B cell (primary cell): ENCODE data around the gene POLH. TPM values are rescaled to one million over a fixed set of nuclear protein-coding genes. Genes with fewer than 3 reads are reported as not detected.

Experiments used
- ATAC-seq: fragments of 200-7000 bp; cut with Tn5 transposase; one replicate; pipeline ENCODE4 v1.10.0; 2021; ENCODE audit warnings: low read depth, mild to moderate bottlenecking, moderate number of reproducible peaks, moderate library complexity
- CTCF ChIA-PET: fragments of 350-600 bp; sonication (Branson Sonifier 250); formaldehyde crosslinking; loops from one replicate; lab custom pipeline; 2021; ENCODE audit warnings: antibody characterized with exemption, inconsistent platforms; lab: Charles Lee
- POLR2A ChIA-PET: fragments of 350-600 bp; sonication (Branson Sonifier 250); formaldehyde crosslinking; loops from one replicate; lab custom pipeline; 2021; ENCODE audit warnings: antibody characterized with exemption; lab: Charles Lee
- DNase-seq: peaks from one replicate; pipeline ENCODE4 v3.0.0; 2013
- H2AFZ ChIP-seq: 2 replicates; pipeline ENCODE4 v1.6.1; 2012; ENCODE audit warnings: mild to moderate bottlenecking, low read depth, low read length; ENCODE audit not compliant: insufficient read depth, poor library complexity, severe bottlenecking
- H3K27ac ChIP-seq, 2 donors: 1 replicate in 1 of 2; 2 replicates in 1 of 2; pipeline ENCODE4 v1.5.1; 2012 to 2013; ENCODE audit warnings: low read length in 2 of 2, mild to moderate bottlenecking in 2 of 2, moderate library complexity in 1 of 2
- H3K27me3 ChIP-seq, 4 experiments: fragments of 200-600 bp in 1 of 4; sonication (generic) in 1 of 4; replicated peaks in 1 of 4; 1 replicate in 2 of 4; 2 replicates in 2 of 4; pipeline versions ENCODE4 v1.6.1 to v1.7.0; 2013 to 2016; ENCODE audit warnings: low read length in 3 of 4, mild to moderate bottlenecking in 2 of 4, mixed read lengths in 1 of 4, moderate library complexity in 1 of 4; ENCODE audit not compliant: insufficient read depth in 4 of 4, control insufficient read depth in 3 of 4; ENCODE audit errors: control extremely low read depth in 1 of 4
- H3K36me3 ChIP-seq, 2 experiments: replicated peaks in 1 of 2; 1 replicate in 1 of 2; 2 replicates in 1 of 2; pipeline versions ENCODE4 v1.6.1 to v1.7.1; 2013; ENCODE audit warnings: low read length in 1 of 2; ENCODE audit not compliant: insufficient read depth in 2 of 2, control insufficient read depth in 1 of 2; ENCODE audit errors: control extremely low read depth in 1 of 2, extremely low read depth in 1 of 2
- H3K4me1 ChIP-seq, 2 donors: fragments of 200-600 bp in 1 of 2; sonication (generic) in 1 of 2; 1 replicate in 1 of 2; 2 replicates in 1 of 2; pipeline versions ENCODE4 v1.5.1 to v1.6.1; 2013 to 2017; ENCODE audit warnings: low read length in 2 of 2; ENCODE audit not compliant: control insufficient read depth in 2 of 2, insufficient read depth in 2 of 2
- H3K4me2 ChIP-seq: replicated peaks from 2 replicates; pipeline ENCODE3; 2012; ENCODE audit warnings: mild to moderate bottlenecking, low read depth, low read length; ENCODE audit not compliant: poor library complexity, severe bottlenecking
- H3K4me3 ChIP-seq, 5 experiments: fragments of 200-600 bp in 1 of 5; sonication (generic) in 1 of 5; 1 replicate in 3 of 5; 2 replicates in 2 of 5; pipeline versions ENCODE4 v1.5.1 to v1.7.0; 2011 to 2016; ENCODE audit warnings: low read length in 4 of 5, mild to moderate bottlenecking in 4 of 5, low read depth in 2 of 5, control low read depth in 1 of 5, moderate library complexity in 1 of 5; ENCODE audit not compliant: insufficient read depth in 1 of 5; ENCODE audit errors: control extremely low read depth in 1 of 5, extremely low read depth in 1 of 5
- H3K79me2 ChIP-seq: fragments of 200-600 bp; sonication (generic); one replicate; pipeline ENCODE4 v1.6.0; 2016; ENCODE audit warnings: low read length; ENCODE audit not compliant: control insufficient read depth, insufficient read depth
- H3K9ac ChIP-seq: fragments of 200-600 bp; sonication (generic); 2 replicates; pipeline ENCODE4 v1.6.1; 2017; ENCODE audit warnings: mild to moderate bottlenecking, low read length, moderate library complexity
- H3K9me3 ChIP-seq, 3 donors: one replicate each; pipeline versions ENCODE4 v1.6.1 to v1.7.1; 2013; ENCODE audit warnings: low read length in 2 of 3; ENCODE audit not compliant: control insufficient read depth in 2 of 3, insufficient read depth in 1 of 3; ENCODE audit errors: control extremely low read depth in 1 of 3
- H4K20me1 ChIP-seq: 2 replicates; pipeline ENCODE4 v1.6.0; 2012; ENCODE audit warnings: mild to moderate bottlenecking, low read length; ENCODE audit not compliant: insufficient read depth, control insufficient read depth, poor library complexity, severe bottlenecking
- H3K27ac Mint-ChIP-seq: one replicate; pipeline ENCODE4 v1.8.0; 2021; ENCODE audit warnings: mixed read lengths
- H3K27me3 Mint-ChIP-seq: one replicate; pipeline ENCODE4 v1.8.0; 2021; ENCODE audit warnings: mixed read lengths
- H3K4me1 Mint-ChIP-seq: one replicate; pipeline ENCODE4 v1.8.0; 2021; ENCODE audit warnings: mixed read lengths
- H3K4me3 Mint-ChIP-seq: one replicate; pipeline ENCODE4 v1.8.0; 2021; ENCODE audit warnings: mixed read lengths
- H3K9me3 Mint-ChIP-seq: one replicate; pipeline ENCODE4 v1.8.0; 2022; ENCODE audit warnings: mixed read lengths; ENCODE audit not compliant: insufficient read depth
- EZH2 ChIP-seq: IDR thresholded peaks from 2 replicates; pipeline ENCODE4 v1.6.1; 2012; ENCODE audit warnings: borderline replicate concordance, low read depth, mild to moderate bottlenecking, moderate library complexity, low read length; ENCODE audit not compliant: insufficient read depth, poor library complexity, severe bottlenecking
- WGBS: methylation state at CpG from one replicate; pipeline ENCODE4 v1.1.5; 2013; ENCODE audit warnings: missing lambda C conversion rate; ENCODE audit not compliant: insufficient coverage; 5-methylcytosine and 5-hydroxymethylcytosine counted together
- intact Hi-C: fragments of 100-400 bp; cut with micrococcal nuclease; formaldehyde crosslinking; loops from one replicate; pipeline ENCODE4 v1.10.0; 2022
- polyA plus RNA-seq: library from polyadenylated mRNA; depleted of rRNA; stranded (reverse); fragments of >200 nt; gene quantifications from 2 replicates; pipeline ENCODE4 v1.2.3, GENCODE V29; 2012
- total RNA-seq, 2 donors: library from RNA; stranded (reverse); fragments of 120-200 nt in 1 of 2; gene quantifications; 1 replicate in 1 of 2; 2 replicates in 1 of 2; pipeline versions ENCODE4 v1.2.3 to v1.2.4, GENCODE V29; 2013 to 2022
- TF ChIP-seq, protein P1 (sequence below): fragments of 200-600 bp; IDR thresholded peaks from one replicate; pipeline ENCODE4 v1.8.0; 2022; ENCODE audit warnings: antibody characterized with exemption, mild to moderate bottlenecking

POLH gene
- total and polyA plus RNA-seq, 2 donors (not counting 1 experiment from before 2014, with no cell fraction given), result 14.7 to 24.8 TPM

DNA sequence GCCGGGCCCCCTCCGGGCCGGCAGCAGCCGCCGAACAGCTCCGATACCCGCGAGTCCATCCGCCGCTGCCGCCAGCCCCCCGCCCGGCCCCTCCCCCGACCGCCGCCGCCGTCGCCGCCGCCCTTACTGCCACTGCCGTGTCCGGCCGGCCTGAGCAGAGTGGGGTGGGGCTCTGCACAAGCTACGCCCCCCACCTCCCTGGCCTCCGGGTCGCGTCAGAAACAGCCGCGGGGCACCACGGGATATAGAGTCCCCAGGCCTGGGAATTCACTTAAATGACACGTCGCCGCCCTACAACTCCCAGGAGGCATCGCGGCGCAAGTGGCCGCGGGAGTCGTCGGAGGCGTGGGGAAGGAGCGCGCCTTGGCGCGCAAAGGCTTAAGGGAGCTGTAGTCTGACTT lies 53.1 kb downstream of the POLH start, which contains the start of gene GTPBP2:
Gene GTPBP2 (minus strand): TSS at position 161 of the 401 bp plus-strand sequence. CDS start 102 bp downstream, at position 59.
- peak; percentile 97 for DNase-seq
- Histone ChIP-seq H3K4me1 (peaks cover 22 to 33% of the 10 kb centered on the region in 2 donors), H3K27me3 (no peaks in the 10 kb centered on the region), H4K20me1 (peaks cover 3% of the 10 kb centered on the region), H3K27ac (peak within 1 kb of the TSS; percentile 84), H3K9ac (peak within 1 kb of the TSS; percentile 97), H3K36me3 (peaks cover 0 to 29% of the 10 kb centered on the region in 2 experiments), H3K9me3 (peaks cover 0 to 3% (median 0%) of the 10 kb centered on the region in 3 donors), H3K4me3 (peak within 1 kb of the TSS; percentile 79 to 96 (median 90)), H3K79me2 (peaks cover 25% of the 10 kb centered on the region), H3K4me2 (peak within 1 kb of the TSS; percentile 96), H2AFZ (peak within 1 kb of the TSS; percentile 96)
- Mint-ChIP-seq H3K27ac (peak within 1 kb of the TSS; percentile 99), H3K27me3 (no peaks in the 10 kb centered on the region), H3K4me3 (peak within 1 kb of the TSS; percentile 100), H3K9me3 (no peaks in the 10 kb centered on the region), H3K4me1 (peaks cover 30% of the 10 kb centered on the region)
- peak; percentile 86 for ATAC-seq
- TF ChIP-seq, protein P1, sequence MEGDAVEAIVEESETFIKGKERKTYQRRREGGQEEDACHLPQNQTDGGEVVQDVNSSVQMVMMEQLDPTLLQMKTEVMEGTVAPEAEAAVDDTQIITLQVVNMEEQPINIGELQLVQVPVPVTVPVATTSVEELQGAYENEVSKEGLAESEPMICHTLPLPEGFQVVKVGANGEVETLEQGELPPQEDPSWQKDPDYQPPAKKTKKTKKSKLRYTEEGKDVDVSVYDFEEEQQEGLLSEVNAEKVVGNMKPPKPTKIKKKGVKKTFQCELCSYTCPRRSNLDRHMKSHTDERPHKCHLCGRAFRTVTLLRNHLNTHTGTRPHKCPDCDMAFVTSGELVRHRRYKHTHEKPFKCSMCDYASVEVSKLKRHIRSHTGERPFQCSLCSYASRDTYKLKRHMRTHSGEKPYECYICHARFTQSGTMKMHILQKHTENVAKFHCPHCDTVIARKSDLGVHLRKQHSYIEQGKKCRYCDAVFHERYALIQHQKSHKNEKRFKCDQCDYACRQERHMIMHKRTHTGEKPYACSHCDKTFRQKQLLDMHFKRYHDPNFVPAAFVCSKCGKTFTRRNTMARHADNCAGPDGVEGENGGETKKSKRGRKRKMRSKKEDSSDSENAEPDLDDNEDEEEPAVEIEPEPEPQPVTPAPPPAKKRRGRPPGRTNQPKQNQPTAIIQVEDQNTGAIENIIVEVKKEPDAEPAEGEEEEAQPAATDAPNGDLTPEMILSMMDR, result no peak
- TF ChIP-seq EZH2, result no peak
- intact Hi-C loops, result loop anchor here (1.0 to 10.0 kb wide), 11 partner anchors 16 to 700 kb away; partner anchors contain the start of genes CNPY3, DNPH1, KLHDC3 and MRPS18A
- ChIA-PET POLR2A (interaction anchor here (0.6 to 1.7 kb wide), 12 partner anchors 16 to 1065 kb away, joined by 3 to 9 read pairs (median 3); partner anchors contain the start of genes AARS2, HSP90AB1, POLH and RSPH9), CTCF (interaction anchor here (0.7 to 2.5 kb wide), 5 partner anchors 17 to 450 kb away, joined by 4 to 14 read pairs (median 5); no protein-coding TSS in a partner anchor)
- 0% methylated on average over 46 of the region's 46 CpGs for WGBS
